B cell (primary cell): Measurements from ENCODE around the gene TDRD9. TPM values are rescaled to one million over a fixed set of nuclear protein-coding genes. Genes with fewer than 3 reads are reported as not detected.

Source experiments
- ATAC-seq: fragments of 200-7000 bp; cut with Tn5 transposase; one replicate; pipeline ENCODE4 v1.10.0; 2021; ENCODE audit warnings: low read depth, mild to moderate bottlenecking, moderate number of reproducible peaks, moderate library complexity
- CTCF ChIA-PET: fragments of 350-600 bp; sonication (Branson Sonifier 250); formaldehyde crosslinking; loops from one replicate; lab custom pipeline; 2021; ENCODE audit warnings: antibody characterized with exemption, inconsistent platforms; lab: Charles Lee
- POLR2A ChIA-PET: fragments of 350-600 bp; sonication (Branson Sonifier 250); formaldehyde crosslinking; loops from one replicate; lab custom pipeline; 2021; ENCODE audit warnings: antibody characterized with exemption; lab: Charles Lee
- DNase-seq: peaks from one replicate; pipeline ENCODE4 v3.0.0; 2013
- H2AFZ ChIP-seq: 2 replicates; pipeline ENCODE4 v1.6.1; 2012; ENCODE audit warnings: mild to moderate bottlenecking, low read depth, low read length; ENCODE audit not compliant: insufficient read depth, poor library complexity, severe bottlenecking
- H3K27ac ChIP-seq, 2 donors: 1 replicate in 1 of 2; 2 replicates in 1 of 2; pipeline ENCODE4 v1.5.1; 2012 to 2013; ENCODE audit warnings: low read length in 2 of 2, mild to moderate bottlenecking in 2 of 2, moderate library complexity in 1 of 2
- H3K27me3 ChIP-seq, 4 experiments: fragments of 200-600 bp in 1 of 4; sonication (generic) in 1 of 4; replicated peaks in 1 of 4; 1 replicate in 2 of 4; 2 replicates in 2 of 4; pipeline versions ENCODE4 v1.6.1 to v1.7.0; 2013 to 2016; ENCODE audit warnings: low read length in 3 of 4, mild to moderate bottlenecking in 2 of 4, mixed read lengths in 1 of 4, moderate library complexity in 1 of 4; ENCODE audit not compliant: insufficient read depth in 4 of 4, control insufficient read depth in 3 of 4; ENCODE audit errors: control extremely low read depth in 1 of 4
- H3K36me3 ChIP-seq, 2 experiments: replicated peaks in 1 of 2; 1 replicate in 1 of 2; 2 replicates in 1 of 2; pipeline versions ENCODE4 v1.6.1 to v1.7.1; 2013; ENCODE audit warnings: low read length in 1 of 2; ENCODE audit not compliant: insufficient read depth in 2 of 2, control insufficient read depth in 1 of 2; ENCODE audit errors: control extremely low read depth in 1 of 2, extremely low read depth in 1 of 2
- H3K4me1 ChIP-seq, 2 donors: fragments of 200-600 bp in 1 of 2; sonication (generic) in 1 of 2; 1 replicate in 1 of 2; 2 replicates in 1 of 2; pipeline versions ENCODE4 v1.5.1 to v1.6.1; 2013 to 2017; ENCODE audit warnings: low read length in 2 of 2; ENCODE audit not compliant: control insufficient read depth in 2 of 2, insufficient read depth in 2 of 2
- H3K4me2 ChIP-seq: replicated peaks from 2 replicates; pipeline ENCODE3; 2012; ENCODE audit warnings: mild to moderate bottlenecking, low read depth, low read length; ENCODE audit not compliant: poor library complexity, severe bottlenecking
- H3K4me3 ChIP-seq, 5 experiments: fragments of 200-600 bp in 1 of 5; sonication (generic) in 1 of 5; 1 replicate in 3 of 5; 2 replicates in 2 of 5; pipeline versions ENCODE4 v1.5.1 to v1.7.0; 2011 to 2016; ENCODE audit warnings: low read length in 4 of 5, mild to moderate bottlenecking in 4 of 5, low read depth in 2 of 5, control low read depth in 1 of 5, moderate library complexity in 1 of 5; ENCODE audit not compliant: insufficient read depth in 1 of 5; ENCODE audit errors: control extremely low read depth in 1 of 5, extremely low read depth in 1 of 5
- H3K79me2 ChIP-seq: fragments of 200-600 bp; sonication (generic); one replicate; pipeline ENCODE4 v1.6.0; 2016; ENCODE audit warnings: low read length; ENCODE audit not compliant: control insufficient read depth, insufficient read depth
- H3K9ac ChIP-seq: fragments of 200-600 bp; sonication (generic); 2 replicates; pipeline ENCODE4 v1.6.1; 2017; ENCODE audit warnings: mild to moderate bottlenecking, low read length, moderate library complexity
- H3K9me3 ChIP-seq, 3 donors: one replicate each; pipeline versions ENCODE4 v1.6.1 to v1.7.1; 2013; ENCODE audit warnings: low read length in 2 of 3; ENCODE audit not compliant: control insufficient read depth in 2 of 3, insufficient read depth in 1 of 3; ENCODE audit errors: control extremely low read depth in 1 of 3
- H4K20me1 ChIP-seq: 2 replicates; pipeline ENCODE4 v1.6.0; 2012; ENCODE audit warnings: mild to moderate bottlenecking, low read length; ENCODE audit not compliant: insufficient read depth, control insufficient read depth, poor library complexity, severe bottlenecking
- H3K27ac Mint-ChIP-seq: one replicate; pipeline ENCODE4 v1.8.0; 2021; ENCODE audit warnings: mixed read lengths
- H3K27me3 Mint-ChIP-seq: one replicate; pipeline ENCODE4 v1.8.0; 2021; ENCODE audit warnings: mixed read lengths
- H3K4me1 Mint-ChIP-seq: one replicate; pipeline ENCODE4 v1.8.0; 2021; ENCODE audit warnings: mixed read lengths
- H3K4me3 Mint-ChIP-seq: one replicate; pipeline ENCODE4 v1.8.0; 2021; ENCODE audit warnings: mixed read lengths
- H3K9me3 Mint-ChIP-seq: one replicate; pipeline ENCODE4 v1.8.0; 2022; ENCODE audit warnings: mixed read lengths; ENCODE audit not compliant: insufficient read depth
- EZH2 ChIP-seq: IDR thresholded peaks from 2 replicates; pipeline ENCODE4 v1.6.1; 2012; ENCODE audit warnings: borderline replicate concordance, low read depth, mild to moderate bottlenecking, moderate library complexity, low read length; ENCODE audit not compliant: insufficient read depth, poor library complexity, severe bottlenecking
- WGBS: methylation state at CpG from one replicate; pipeline ENCODE4 v1.1.5; 2013; ENCODE audit warnings: missing lambda C conversion rate; ENCODE audit not compliant: insufficient coverage; 5-methylcytosine and 5-hydroxymethylcytosine counted together
- intact Hi-C: fragments of 100-400 bp; cut with micrococcal nuclease; formaldehyde crosslinking; loops from one replicate; pipeline ENCODE4 v1.10.0; 2022
- polyA plus RNA-seq: library from polyadenylated mRNA; depleted of rRNA; stranded (reverse); fragments of >200 nt; gene quantifications from 2 replicates; pipeline ENCODE4 v1.2.3, GENCODE V29; 2012
- total RNA-seq, 2 donors: library from RNA; stranded (reverse); fragments of 120-200 nt in 1 of 2; gene quantifications; 1 replicate in 1 of 2; 2 replicates in 1 of 2; pipeline versions ENCODE4 v1.2.3 to v1.2.4, GENCODE V29; 2013 to 2022
- TF ChIP-seq, protein P1 (sequence below): fragments of 200-600 bp; IDR thresholded peaks from one replicate; pipeline ENCODE4 v1.8.0; 2022; ENCODE audit warnings: antibody characterized with exemption, mild to moderate bottlenecking

TDRD9 gene
- total and polyA plus RNA-seq, 2 donors (not counting 1 experiment from before 2014, with no cell fraction given), result 1.1 to 2.4 TPM

DNA sequence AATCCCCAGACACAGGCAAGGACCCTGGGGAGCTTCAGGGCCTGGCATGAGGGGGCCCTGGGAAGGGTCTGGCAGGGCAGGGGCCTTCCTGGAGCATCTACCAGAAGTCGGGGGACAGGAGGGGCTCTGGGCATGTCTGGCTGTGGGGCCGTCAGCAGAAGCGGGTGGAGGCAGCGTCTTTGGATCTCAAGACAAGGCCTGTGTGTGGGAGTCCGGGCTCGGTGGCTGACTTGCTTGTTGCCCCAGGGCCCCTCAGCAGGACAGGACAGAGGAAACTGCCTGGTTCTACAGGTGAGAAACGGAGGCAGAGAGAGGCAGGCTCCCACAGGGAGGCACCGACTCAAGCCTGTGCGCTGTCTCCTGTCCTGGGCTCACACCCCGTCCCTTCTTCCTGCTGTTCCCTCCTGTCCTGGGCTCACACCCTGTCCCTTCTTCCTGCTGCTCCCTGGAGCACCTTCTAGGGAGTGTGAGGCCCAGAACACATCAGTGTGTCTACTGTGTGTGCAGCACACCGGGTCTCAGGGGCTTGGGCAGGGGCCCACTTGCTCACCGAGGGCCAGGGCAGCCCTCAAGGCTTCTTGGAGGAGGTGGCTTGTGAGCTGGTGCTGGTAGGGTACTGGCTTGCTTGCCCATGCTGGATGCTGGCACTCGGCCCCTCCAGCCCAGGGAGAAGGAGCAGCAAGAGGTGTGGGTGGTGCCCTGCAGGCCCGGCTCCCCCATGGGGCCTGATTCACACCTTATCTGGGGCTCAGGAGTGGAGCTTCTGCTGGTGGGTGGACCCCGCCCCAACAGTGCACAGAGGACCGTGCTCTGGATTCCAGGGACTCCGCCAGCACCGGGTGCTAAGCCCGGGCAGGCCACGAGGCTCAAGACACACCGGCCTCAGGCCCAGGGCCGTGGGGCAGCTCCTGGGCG is 172.2 kb downstream of the TDRD9 start:
- no peak for DNase-seq
- Histone ChIP-seq H3K4me1 (no peaks in the 10 kb centered on the region), H3K27me3 (no peaks in the 10 kb centered on the region), H3K27ac (no peak overlapping the region), H3K4me3 (no peak overlapping the region), H3K9ac (no peak overlapping the region), H2AFZ (no peak overlapping the region), H3K36me3 (no peaks in the 10 kb centered on the region), H3K4me2 (no peak overlapping the region), H3K79me2 (no peaks in the 10 kb centered on the region), H3K9me3 (no peaks in the 10 kb centered on the region), H4K20me1 (no peaks in the 10 kb centered on the region)
- Mint-ChIP-seq H3K9me3 (no peaks in the 10 kb centered on the region), H3K27me3 (peaks cover 3% of the 10 kb centered on the region), H3K4me1 (peaks cover 2% of the 10 kb centered on the region), H3K4me3 (no peak overlapping the region), H3K27ac (no peak overlapping the region)
- CTCF ChIA-PET, result no interaction called here
- no peak for TF ChIP-seq EZH2
- TF ChIP-seq, protein P1, sequence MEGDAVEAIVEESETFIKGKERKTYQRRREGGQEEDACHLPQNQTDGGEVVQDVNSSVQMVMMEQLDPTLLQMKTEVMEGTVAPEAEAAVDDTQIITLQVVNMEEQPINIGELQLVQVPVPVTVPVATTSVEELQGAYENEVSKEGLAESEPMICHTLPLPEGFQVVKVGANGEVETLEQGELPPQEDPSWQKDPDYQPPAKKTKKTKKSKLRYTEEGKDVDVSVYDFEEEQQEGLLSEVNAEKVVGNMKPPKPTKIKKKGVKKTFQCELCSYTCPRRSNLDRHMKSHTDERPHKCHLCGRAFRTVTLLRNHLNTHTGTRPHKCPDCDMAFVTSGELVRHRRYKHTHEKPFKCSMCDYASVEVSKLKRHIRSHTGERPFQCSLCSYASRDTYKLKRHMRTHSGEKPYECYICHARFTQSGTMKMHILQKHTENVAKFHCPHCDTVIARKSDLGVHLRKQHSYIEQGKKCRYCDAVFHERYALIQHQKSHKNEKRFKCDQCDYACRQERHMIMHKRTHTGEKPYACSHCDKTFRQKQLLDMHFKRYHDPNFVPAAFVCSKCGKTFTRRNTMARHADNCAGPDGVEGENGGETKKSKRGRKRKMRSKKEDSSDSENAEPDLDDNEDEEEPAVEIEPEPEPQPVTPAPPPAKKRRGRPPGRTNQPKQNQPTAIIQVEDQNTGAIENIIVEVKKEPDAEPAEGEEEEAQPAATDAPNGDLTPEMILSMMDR, result no peak
- WGBS, result 81% methylated on average over 22 of the region's 23 CpGs
- ATAC-seq, result no peak
- POLR2A ChIA-PET, result no interaction called here
- intact Hi-C loops, result no loop called here

DNA sequence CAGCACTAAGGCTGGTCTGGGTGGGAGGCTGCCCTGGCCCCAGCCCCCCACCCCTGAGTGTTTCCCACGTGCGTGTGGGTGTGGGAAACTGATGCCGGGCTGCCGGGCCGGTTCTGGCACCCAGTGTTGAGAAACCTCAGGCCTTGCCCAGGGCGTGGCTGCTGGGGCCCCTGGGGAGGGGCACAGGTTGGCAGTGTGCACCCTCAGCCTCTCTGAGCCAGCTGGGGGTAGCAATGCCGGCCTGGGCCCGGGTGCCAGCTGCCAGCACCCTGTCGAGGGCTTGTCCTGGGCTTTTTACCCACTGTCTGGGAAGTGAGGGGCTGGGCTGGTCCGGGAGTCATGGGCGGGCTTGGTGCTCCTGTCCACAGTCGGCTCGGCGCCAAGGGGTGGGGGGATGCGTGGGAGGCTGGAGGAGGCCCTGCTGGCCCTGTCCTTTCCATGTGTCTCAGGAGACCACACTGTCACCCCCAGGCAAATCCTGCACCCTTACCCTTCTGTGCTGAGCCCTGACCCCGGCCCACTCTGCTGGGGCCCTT is 172.9 kb downstream of the TDRD9 start:
- ChIA-PET POLR2A (no interaction called here), CTCF (no interaction called here)
- intact Hi-C loops, result no loop called here
- H3K4me1 Mint-ChIP-seq, result no peaks in the 10 kb centered on the region
- Histone ChIP-seq H3K79me2 (no peaks in the 10 kb centered on the region), H3K36me3 (no peaks in the 10 kb centered on the region), H3K9me3 (no peaks in the 10 kb centered on the region), H3K27me3 (no peaks in the 10 kb centered on the region), H3K4me1 (no peaks in the 10 kb centered on the region), H2AFZ (no peak overlapping the region), H3K9ac (no peak overlapping the region), H3K27ac (no peak overlapping the region), H3K4me2 (no peak overlapping the region), H4K20me1 (no peaks in the 10 kb centered on the region), H3K4me3 (no peak overlapping the region)
- H3K27me3 Mint-ChIP-seq, result no peaks in the 10 kb centered on the region
- no peaks in the 10 kb centered on the region for H3K9me3 Mint-ChIP-seq
- no peak overlapping the region for H3K4me3 Mint-ChIP-seq
- 83% methylated on average over 10 of the region's 16 CpGs for WGBS
- no peak overlapping the region for H3K27ac Mint-ChIP-seq
- ATAC-seq (no peak), DNase-seq (no peak)
- TF ChIP-seq, protein P1, result no peak
- TF ChIP-seq EZH2, result no peak
